ENCODE results near the gene ALG14. TPM values are rescaled to one million over a fixed set of nuclear protein-coding genes. Genes with fewer than 3 reads are reported as not detected.

ALG14 gene
- total and polyA plus RNA-seq, 2 of the 4 experiments (the other 2 are of a cell fraction): 1.7 to 2.0 TPM

DNA sequence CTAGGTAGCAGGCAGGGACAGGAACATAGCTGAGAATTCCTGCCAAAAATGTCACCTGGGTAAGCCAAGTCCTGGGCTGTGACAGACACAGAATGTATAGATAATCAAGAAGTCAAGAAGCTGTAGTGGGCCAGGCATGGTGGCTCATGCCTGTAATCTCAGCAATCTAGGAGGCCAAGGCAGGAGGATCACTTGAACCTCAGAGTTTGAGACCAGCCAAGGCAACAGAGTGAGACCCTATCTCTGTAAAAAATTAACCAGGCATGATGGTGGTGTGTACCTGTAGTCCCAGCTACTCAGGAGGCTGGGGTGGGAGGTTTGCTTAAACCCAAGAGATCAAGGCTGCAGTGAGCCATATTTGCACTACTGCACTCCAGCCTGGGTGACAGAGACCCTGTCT, 3.3 kb upstream of the ALG14 start:
- Histone ChIP-seq H4K20me1 (ENCODE audit: insufficient read depth, low read length) (no peaks in the 10 kb centered on the region), H3K4me2 (ENCODE audit: low read depth, low read length) (no peak overlapping the region), H3K9ac (ENCODE audit: low read depth, low read length) (no peak overlapping the region), H2AK9ac (replicated peaks; ENCODE audit: low read depth, low read length, poor library complexity) (no peak overlapping the region), H3K79me1 (ENCODE audit: low read depth in 1 of 2, low read length in 2 of 2) (peaks cover 10 to 12% of the 10 kb centered on the region in 2 experiments), H4K8ac (ENCODE audit: low read depth in 2 of 2, low read length in 2 of 2) (no peak overlapping the region), H3K4me1 (ENCODE audit: control insufficient read depth, insufficient read depth, low read length) (peaks cover 2% of the 10 kb centered on the region; the same call in 1 of the 2 replicates), H3K18ac (ENCODE audit: low read depth, low read length) (no peak overlapping the region), H3K9me1 (ENCODE audit: insufficient read depth, low read length) (peaks cover 2% of the 10 kb centered on the region), H2BK20ac (ENCODE audit: low read depth, low read length) (no peak overlapping the region), H3K4ac (ENCODE audit: low read depth, low read length) (no peak overlapping the region), H3K4me3 (ENCODE audit: insufficient read depth, low read depth, low read length) (no peak overlapping the region), H2AK5ac (ENCODE audit: low read depth, low read length) (no peak overlapping the region), H3K27me3 (ENCODE audit: control insufficient read depth, insufficient read depth, low read length) (peaks cover 11% of the 10 kb centered on the region), H3K9me3 (ENCODE audit: control insufficient read depth, insufficient read depth, low read length) (no peaks in the 10 kb centered on the region), H4K91ac (ENCODE audit: insufficient read depth, low read depth, low read length) (no peak overlapping the region), H2AFZ (replicated peaks; ENCODE audit: low read length, poor library complexity) (no peak overlapping the region), H2BK15ac (ENCODE audit: low read depth, low read length) (no peak overlapping the region), H3K14ac (replicated peaks; ENCODE audit: low read depth, low read length) (no peak overlapping the region), H2BK120ac (ENCODE audit: low read depth, low read length) (no peak overlapping the region), H2BK5ac (ENCODE audit: low read depth, low read length, poor library complexity, severe bottlenecking) (no peak overlapping the region), H3K36me3 (ENCODE audit: control insufficient read depth, insufficient read depth, low read length) (no peaks in the 10 kb centered on the region), H3K56ac (ENCODE audit: extremely low read depth, insufficient read depth, low read length) (no peak overlapping the region), H3K27ac (ENCODE audit: insufficient read depth, low read length) (no peak overlapping the region), H4K5ac (ENCODE audit: low read depth, low read length) (no peak overlapping the region), H3K23ac (ENCODE audit: low read depth, low read length) (no peak overlapping the region)
- in situ Hi-C loops (cut with MboI; ENCODE audit: low sequenced_read_pairs) (no loop called here), dilution Hi-C loops (cut with HindIII; ENCODE audit: low sequenced_read_pairs, unreplicated experiment) (no loop called here), intact Hi-C loops (cut with micrococcal nuclease) (no loop called here)
- no TSS peak for BruUV-seq (replicated peaks)
- POLR2A ChIA-PET (ENCODE audit: unreplicated experiment): no interaction called here
- DNase-seq (no peak), ATAC-seq (ENCODE audit: low read depth) (no peak)
- CTCF ChIA-PET: interaction anchor here (1.5 kb wide), 1 partner anchor 15 kb away, joined by 4 read pairs; no protein-coding TSS in a partner anchor
- no peak for TF ChIP-seq POLR2A (IDR thresholded peaks at IDR 0.05; ENCODE audit: low read depth, low read length)
- TF ChIP-seq MAZ (IDR thresholded peaks at IDR 0.05; ENCODE audit: borderline replicate concordance, low read depth, low read length): no peak
- TF ChIP-seq RAD21 (IDR thresholded peaks at IDR 0.05; ENCODE audit: low read length): no peak
- no peak for TF ChIP-seq RCOR1 (IDR thresholded peaks at IDR 0.05; ENCODE audit: insufficient replicate concordance, low read length)
- no peak for TF ChIP-seq USF2 (IDR thresholded peaks at IDR 0.05; ENCODE audit: low read depth, low read length)
- no peak for TF ChIP-seq MXI1 (IDR thresholded peaks at IDR 0.05; ENCODE audit: borderline replicate concordance, low read depth, low read length)
- TF ChIP-seq NFE2L2 (IDR thresholded peaks at IDR 0.05; ENCODE audit: low read depth, low read length): no peak
- no peak for TF ChIP-seq FOS (IDR thresholded peaks at IDR 0.05; ENCODE audit: low read depth, low read length)
- TF ChIP-seq BHLHE40 (IDR thresholded peaks at IDR 0.05; ENCODE audit: low read depth, low read length): no peak
- TF ChIP-seq SMC3 (IDR thresholded peaks at IDR 0.05; ENCODE audit: low read depth, low read length): no peak
- no peak for TF ChIP-seq ELK1 (IDR thresholded peaks at IDR 0.05; ENCODE audit: borderline replicate concordance, low read depth, low read length)
- no peak for TF ChIP-seq CTCF (conservative IDR thresholded peaks at IDR 0.05; ENCODE audit: low read depth, low read length)
- TF ChIP-seq MAFK (IDR thresholded peaks at IDR 0.05; ENCODE audit: low read depth, low read length): no peak
- TF ChIP-seq CHD1 (IDR thresholded peaks at IDR 0.05; ENCODE audit: low read depth, low read length): no peak
- TF ChIP-seq CEBPB (IDR thresholded peaks at IDR 0.05; ENCODE audit: low read depth, low read length): no peak
- no peak for TF ChIP-seq RFX5 (IDR thresholded peaks at IDR 0.05; ENCODE audit: low read depth, low read length)
